Bronchial epithelial cell (primary cell): Measurements from ENCODE around the gene C1QL2. TPM values are rescaled to one million over a fixed set of nuclear protein-coding genes. Genes with fewer than 3 reads are reported as not detected.

Experiments used
- DNase-seq: peaks from one replicate; pipeline ENCODE4 v3.0.0-alpha.2; 2010; ENCODE audit warnings: low read depth
- FAIRE-seq: peaks from 2 replicates; lab custom pipeline; 2011; peaks lifted over from hg19 to GRCh38; lab: Jason Lieb, UNC
- H3K27me3 ChIP-seq: 2 replicates; pipeline ENCODE4 v1.5.1; 2011; ENCODE audit warnings: low read length; ENCODE audit not compliant: control insufficient read depth, insufficient read depth
- H3K36me3 ChIP-seq: 2 replicates; pipeline ENCODE4 v1.5.1; 2011; ENCODE audit warnings: low read length; ENCODE audit not compliant: control insufficient read depth, insufficient read depth
- H3K4me3 ChIP-seq: 2 replicates; pipeline ENCODE4 v1.5.1; 2011; ENCODE audit warnings: mild to moderate bottlenecking, low read depth, low read length, control low read depth
- CTCF ChIP-seq: IDR thresholded peaks from 2 replicates; pipeline ENCODE4 v1.5.1; 2011; ENCODE audit warnings: mild to moderate bottlenecking, moderate library complexity, low read length, control low read depth, inconsistent platforms; ENCODE audit not compliant: insufficient read depth, severe bottlenecking
- total RNA-seq: library from RNA; depleted of rRNA; stranded (reverse); fragments of >200 nt; gene quantifications from 2 replicates; pipeline ENCODE4 v1.2.1, GENCODE V29; 2014

The C1QL2 gene
- total RNA-seq, 1 donor from 2014 or later = not detected

GRCh38 chr2:119178776-119179175 lies 20.2 kb upstream of the C1QL2 start:
- FAIRE-seq = no peak
- Histone ChIP-seq H3K4me3 (no peak overlapping the region), H3K27me3 (no peaks in the 10 kb centered on the region), H3K36me3 (no peaks in the 10 kb centered on the region)
- no peak for TF ChIP-seq CTCF
- DNase-seq = no peak

DNA sequence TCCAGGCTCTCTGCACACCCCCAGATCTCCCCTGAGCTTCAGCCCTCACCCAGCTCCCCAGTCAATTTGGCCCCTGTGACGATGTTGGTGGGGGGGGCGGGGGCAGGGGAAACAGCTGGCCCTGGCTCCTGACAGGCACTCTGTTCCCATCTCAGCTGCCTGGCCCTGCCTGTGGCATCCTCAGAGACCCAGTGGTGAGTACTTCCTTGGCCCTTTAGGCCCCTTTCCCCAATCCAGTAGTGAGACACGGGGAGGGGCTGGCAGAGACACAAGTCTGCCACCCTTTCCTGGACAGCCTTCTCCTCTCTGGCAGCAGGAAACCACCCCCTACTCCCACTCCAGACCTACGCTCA lies 19.3 kb upstream of the C1QL2 start:
- Histone ChIP-seq H3K36me3 (no peaks in the 10 kb centered on the region), H3K27me3 (no peaks in the 10 kb centered on the region), H3K4me3 (no peak overlapping the region)
- DNase-seq = no peak
- no peak for TF ChIP-seq CTCF
- no peak for FAIRE-seq

GRCh38 chr2:119177171-119177837 lies 18.8 kb upstream of the C1QL2 start:
- DNase-seq = no peak
- Histone ChIP-seq H3K4me3 (no peak overlapping the region), H3K36me3 (no peaks in the 10 kb centered on the region), H3K27me3 (no peaks in the 10 kb centered on the region)
- TF ChIP-seq CTCF = no peak
- FAIRE-seq = no peak

DNA sequence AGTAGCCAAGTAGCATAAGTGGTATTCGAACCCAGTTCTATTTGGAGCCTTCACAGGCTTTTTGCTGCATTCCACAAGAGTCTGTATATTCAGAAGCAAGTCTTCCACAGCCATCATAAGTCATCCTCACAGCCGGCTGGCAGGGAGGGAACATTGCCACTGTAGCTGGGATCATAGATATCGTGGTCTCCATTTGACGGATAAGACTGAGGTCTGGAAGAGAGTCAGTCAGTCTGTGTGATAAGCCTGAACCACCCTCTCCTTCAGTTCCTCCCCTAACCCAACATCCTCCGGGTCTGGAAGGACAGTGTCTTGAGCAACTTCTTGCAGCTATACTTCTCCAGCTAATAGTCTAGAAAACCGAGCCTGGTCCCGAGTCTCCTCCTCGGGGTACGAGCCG lies 17.0 kb upstream of the C1QL2 start:
- Histone ChIP-seq H3K4me3 (no peak overlapping the region), H3K36me3 (no peaks in the 10 kb centered on the region), H3K27me3 (no peaks in the 10 kb centered on the region)
- DNase-seq = no peak
- TF ChIP-seq CTCF = no peak
- no peak for FAIRE-seq

GRCh38 chr2:119174993-119175347 lies 16.4 kb upstream of the C1QL2 start:
- no peak for TF ChIP-seq CTCF
- Histone ChIP-seq H3K36me3 (no peaks in the 10 kb centered on the region), H3K4me3 (no peak overlapping the region), H3K27me3 (no peaks in the 10 kb centered on the region)
- FAIRE-seq = no peak
- DNase-seq = no peak
